Dedifferentiated amniotic fluid mesenchymal stem cell (primary cell): ENCODE results near the gene MRPL21.
A peak's percentile ranks its signal among the peaks of the same experiment; 100 is the strongest.
"Not testable (repeated sequence)": the region's sequence is repeated elsewhere in the genome, so short reads cannot be mapped to it uniquely, and the experiment has no call there.

Experiments
- DNase-seq: peaks from one replicate; pipeline ENCODE4 v3.0.0-alpha.2; 2016; ENCODE audit errors: extremely low spot score

MRPL21 gene

GRCh38 chr11:68911731-68912130 lies 8.1 kb upstream of the MRPL21 start:
- no peak for DNase-seq

GRCh38 chr11:68910965-68911364 lies 7.3 kb upstream of the MRPL21 start:
- no peak for DNase-seq

DNA sequence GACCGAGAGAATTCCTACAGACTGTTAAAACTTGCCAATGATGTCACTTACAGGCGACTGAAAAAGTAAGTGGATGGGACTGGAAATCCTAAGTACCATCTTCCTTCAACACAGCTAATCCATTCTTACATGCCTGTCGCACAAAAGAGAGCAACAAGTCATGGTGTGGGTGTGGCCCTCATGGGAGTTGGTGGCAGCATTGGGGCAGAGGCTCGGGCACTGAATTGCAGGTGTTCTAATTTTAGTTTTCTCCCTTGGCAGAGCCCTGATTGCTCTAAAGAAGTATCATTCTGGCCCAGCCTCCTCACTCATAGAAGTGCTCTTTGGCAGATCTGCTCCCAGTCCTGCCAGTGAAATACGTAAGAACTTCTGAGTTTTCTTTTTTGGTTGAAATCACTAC lies 4.6 kb upstream of the MRPL21 start:
- no peak for DNase-seq

- no peak for DNase-seq
Measured at GRCh38 chr11:68905421-68906360, 2.1 kb upstream of the MRPL21 start.

DNA sequence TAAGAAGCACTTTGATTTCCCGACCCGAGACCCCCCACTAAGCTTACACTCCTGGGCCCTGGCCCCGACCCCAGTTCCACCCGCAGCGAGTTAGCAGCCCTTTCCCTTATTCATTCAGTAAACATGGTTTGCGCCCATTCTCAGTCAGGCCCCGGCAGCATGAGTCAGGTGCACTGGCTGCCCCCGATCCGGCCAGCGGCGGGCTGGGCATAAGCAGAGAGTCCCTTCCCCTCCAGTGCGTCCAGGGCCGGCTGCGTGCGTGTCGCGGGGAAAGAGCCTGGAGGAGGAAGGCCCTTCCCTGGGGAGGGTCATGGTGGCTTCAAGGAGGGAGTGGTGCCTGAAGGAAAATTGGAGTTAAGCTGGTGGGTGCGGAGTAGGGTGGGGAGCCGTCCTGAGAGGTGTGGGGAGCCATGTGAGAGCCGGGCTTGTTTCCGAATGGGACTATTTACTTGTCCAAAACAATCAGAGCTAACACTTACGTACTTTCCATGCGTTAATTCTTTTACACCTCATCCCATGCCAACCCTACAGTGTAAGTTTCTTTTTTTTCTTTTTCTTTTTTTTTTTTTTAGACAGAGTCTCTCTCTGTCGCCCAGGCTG lies 716 bp upstream of the MRPL21 start:
- no peak for DNase-seq

GRCh38 chr11:68900835-68901381 lies 2.7 kb downstream of the MRPL21 start:
- DNase-seq: no peak

DNA sequence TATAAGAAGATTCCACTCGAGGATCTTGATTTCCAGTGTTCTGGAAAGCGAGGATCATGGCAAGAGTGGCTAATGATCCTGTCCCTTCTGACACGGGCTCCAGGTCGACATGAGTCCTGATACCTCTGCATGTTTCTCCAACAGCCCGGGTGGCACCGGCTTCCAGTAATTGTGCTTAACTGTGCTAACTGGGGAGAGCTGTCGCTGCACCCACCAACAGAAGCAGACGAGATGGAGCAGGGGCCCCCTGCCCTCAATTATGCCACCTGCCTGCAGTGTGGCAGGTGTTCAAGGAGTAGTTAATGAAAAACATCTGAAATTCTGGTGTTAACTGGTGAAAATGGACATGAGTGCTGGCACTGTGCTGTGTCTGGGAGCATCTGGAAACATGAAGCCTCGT lies 6.2 kb downstream of the MRPL21 start:
- no peak for DNase-seq

GRCh38 chr11:68896171-68896959 lies 7.3 kb downstream of the MRPL21 start:
- DNase-seq: no peak

DNA sequence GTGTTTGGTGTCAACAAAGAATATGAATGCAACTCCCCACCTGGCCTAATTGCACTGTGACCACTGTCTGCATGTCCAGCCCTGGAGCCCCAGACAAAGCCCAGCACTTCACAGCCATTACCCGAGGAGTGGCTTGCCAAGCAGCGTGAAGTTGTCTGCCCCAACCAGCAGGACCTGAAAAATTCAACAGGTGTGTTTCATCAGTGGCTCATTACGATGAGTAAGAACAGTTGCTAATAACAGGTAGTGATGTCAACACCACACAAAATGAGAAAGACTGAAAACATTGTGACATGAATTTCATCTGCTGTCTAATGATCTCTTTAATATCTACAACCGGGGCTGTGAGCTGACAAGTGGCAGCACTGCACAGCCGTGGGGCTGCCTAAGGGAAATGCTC lies 10.3 kb downstream of the MRPL21 start:
- DNase-seq: no peak

GRCh38 chr11:68892576-68892975 lies 11.1 kb downstream of the MRPL21 start:
- DNase-seq: no peak

- DNase-seq: no peak
Measured at GRCh38 chr11:68891351-68891948, 12.2 kb downstream of the MRPL21 start.

GRCh38 chr11:68890490-68891231 lies 13.0 kb downstream of the MRPL21 start:
- DNase-seq: peak; percentile 79

- DNase-seq: peak; percentile 17
Measured at GRCh38 chr11:68889948-68890446, 13.6 kb downstream of the MRPL21 start.

GRCh38 chr11:68884827-68885226 lies 18.8 kb downstream of the MRPL21 start:
- DNase-seq: not testable (repeated sequence)

GRCh38 chr11:68882391-68882790 lies 21.2 kb downstream of the MRPL21 start:
- no peak for DNase-seq

DNA sequence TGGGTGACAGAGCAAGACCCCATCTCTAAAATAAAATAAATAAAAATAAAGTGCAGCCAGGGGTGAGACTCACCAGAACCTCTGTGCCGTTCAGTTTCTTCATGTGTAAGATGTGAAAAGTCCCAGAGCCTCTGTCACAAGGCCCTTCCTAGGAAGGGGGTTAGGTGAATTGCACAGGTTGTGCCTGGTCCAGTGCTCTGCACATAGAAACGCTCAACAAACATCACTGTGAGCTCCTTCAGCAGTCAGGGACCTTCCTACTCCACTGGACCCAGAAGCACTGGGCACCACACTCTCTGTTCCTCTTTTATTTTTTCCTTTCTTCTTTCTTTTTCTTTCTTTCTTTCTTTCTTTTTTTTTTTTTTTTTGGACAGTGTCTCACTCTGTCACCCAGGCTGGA lies 22.3 kb downstream of the MRPL21 start:
- DNase-seq: no peak

DNA sequence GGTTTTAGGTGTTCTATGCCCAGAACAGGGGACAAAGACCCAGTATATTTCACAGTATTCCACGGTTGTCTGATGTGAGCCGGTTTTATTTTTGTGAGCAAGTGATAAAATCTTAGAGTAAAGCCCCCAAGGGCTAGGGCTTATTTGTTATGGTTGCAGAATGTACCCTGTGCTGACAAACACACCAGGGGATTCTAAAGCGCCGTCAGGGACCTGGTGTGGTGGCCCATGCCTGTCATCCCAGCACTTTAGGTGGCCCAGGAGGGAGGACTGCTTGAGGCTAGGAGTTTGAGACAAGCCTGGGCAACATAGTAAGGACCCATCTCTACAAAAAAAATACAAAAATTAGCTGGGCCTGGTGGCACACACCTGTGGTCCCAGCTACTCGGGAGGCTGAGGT lies 22.8 kb downstream of the MRPL21 start:
- DNase-seq: no peak

DNA sequence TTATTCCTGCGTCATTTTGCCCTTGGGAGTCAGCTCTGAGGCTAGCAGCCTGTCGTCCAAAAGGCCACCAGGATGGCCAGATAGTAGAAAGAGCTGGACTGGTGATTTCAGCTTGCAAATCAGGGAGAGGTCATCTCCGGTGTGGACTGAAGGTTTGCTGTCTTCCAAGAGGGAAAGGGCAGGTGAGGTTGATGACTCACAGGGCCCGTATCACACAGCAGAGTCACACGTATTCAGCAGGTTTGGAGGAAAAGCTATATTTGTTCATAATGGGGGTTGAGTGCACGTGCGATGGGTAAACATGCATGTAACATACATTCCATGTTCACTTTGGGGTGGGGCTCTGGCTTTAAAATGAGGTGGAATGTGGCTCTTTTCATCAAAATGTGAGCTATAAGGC lies 25.6 kb downstream of the MRPL21 start:
- no peak for DNase-seq

- peak; percentile 32 for DNase-seq
Measured at GRCh38 chr11:68872216-68873003, 31.2 kb downstream of the MRPL21 start.

DNA sequence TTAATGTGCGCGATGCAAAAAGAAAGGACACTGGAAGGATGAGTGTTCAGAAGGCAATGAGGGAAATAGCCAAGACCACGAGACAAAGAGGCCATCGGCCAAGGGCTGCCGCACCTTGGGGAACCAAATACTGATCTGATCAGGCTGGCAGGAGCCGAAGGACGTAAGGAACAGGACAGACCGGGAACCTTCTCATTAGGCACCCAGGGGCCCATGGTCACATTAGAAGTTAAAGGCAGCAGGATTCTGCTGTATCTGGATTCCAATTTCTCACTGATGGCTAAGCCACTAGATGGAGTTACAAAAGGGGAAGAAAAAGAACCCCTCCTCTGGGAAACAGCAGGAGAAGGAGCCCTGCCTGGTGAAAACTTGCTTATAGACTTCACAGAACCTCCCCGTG lies 33.2 kb downstream of the MRPL21 start:
- no peak for DNase-seq
